Fibroblast of mammary gland (primary cell): ENCODE results near the gene FOXRED1.
A peak's percentile ranks its signal among the peaks of the same experiment; 100 is the strongest.

Source experiments
- DNase-seq: peaks from one replicate; pipeline ENCODE4 v3.0.0-alpha.2; 2010; ENCODE audit warnings: low read depth
- H3K4me3 ChIP-seq: 2 replicates; pipeline ENCODE4 v1.5.1; 2011; ENCODE audit warnings: low read depth, mild to moderate bottlenecking, low read length, moderate library complexity; ENCODE audit not compliant: control insufficient read depth
- TF ChIP-seq, protein P1 (sequence below): conservative IDR thresholded peaks from 2 replicates; pipeline ENCODE4 v1.5.1; 2011; ENCODE audit warnings: low read depth, low read length, inconsistent platforms; ENCODE audit not compliant: control insufficient read depth, insufficient read depth

Gene FOXRED1

DNA sequence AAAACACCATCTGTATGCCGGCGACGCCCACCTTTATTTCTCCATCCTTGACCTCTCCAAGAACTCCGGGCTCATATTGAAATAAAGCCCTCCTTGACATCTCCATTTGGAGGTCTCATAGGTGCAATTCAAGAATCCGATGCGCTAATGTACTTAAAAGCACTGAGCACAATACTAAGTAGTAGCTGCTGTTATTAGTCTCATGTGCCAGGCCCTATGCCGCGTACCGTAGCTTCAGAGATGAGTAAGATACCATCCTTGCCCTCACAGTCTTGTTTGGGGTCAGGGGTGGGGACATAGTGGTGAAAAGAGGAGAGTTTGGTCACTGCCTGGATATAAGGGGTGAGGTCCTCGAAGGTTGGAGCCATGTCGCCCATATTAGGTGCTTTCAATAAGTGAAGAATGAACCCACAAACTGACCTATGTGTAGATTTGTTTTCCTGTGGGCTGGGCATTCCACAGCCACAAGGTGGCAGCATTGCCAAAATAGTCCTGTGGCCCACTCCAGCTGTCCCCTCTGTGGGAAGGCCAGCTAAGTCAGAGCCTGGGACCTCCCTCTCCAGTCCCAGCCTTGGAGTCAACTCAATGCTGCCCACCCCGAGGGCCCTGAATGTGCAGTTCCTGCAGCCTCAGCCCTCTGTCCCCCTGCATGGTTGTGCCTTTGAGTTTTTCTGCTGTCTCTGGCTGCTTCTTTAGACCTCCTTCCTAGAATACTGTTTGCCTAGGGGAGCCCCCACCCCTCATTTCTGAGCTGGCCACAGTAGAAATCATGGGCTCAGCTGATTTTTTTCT is 41.4 kb downstream of the FOXRED1 start:
- peak; percentile 78 for DNase-seq
- TF ChIP-seq, protein P1, sequence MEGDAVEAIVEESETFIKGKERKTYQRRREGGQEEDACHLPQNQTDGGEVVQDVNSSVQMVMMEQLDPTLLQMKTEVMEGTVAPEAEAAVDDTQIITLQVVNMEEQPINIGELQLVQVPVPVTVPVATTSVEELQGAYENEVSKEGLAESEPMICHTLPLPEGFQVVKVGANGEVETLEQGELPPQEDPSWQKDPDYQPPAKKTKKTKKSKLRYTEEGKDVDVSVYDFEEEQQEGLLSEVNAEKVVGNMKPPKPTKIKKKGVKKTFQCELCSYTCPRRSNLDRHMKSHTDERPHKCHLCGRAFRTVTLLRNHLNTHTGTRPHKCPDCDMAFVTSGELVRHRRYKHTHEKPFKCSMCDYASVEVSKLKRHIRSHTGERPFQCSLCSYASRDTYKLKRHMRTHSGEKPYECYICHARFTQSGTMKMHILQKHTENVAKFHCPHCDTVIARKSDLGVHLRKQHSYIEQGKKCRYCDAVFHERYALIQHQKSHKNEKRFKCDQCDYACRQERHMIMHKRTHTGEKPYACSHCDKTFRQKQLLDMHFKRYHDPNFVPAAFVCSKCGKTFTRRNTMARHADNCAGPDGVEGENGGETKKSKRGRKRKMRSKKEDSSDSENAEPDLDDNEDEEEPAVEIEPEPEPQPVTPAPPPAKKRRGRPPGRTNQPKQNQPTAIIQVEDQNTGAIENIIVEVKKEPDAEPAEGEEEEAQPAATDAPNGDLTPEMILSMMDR = peak; percentile 96
- no peak overlapping the region for H3K4me3 ChIP-seq

- H3K4me3 ChIP-seq = no peak overlapping the region
- TF ChIP-seq, protein P1 = no peak
- no peak for DNase-seq
Measured at GRCh38 chr11:126310992-126311310, 42.0 kb downstream of the FOXRED1 start.

DNA sequence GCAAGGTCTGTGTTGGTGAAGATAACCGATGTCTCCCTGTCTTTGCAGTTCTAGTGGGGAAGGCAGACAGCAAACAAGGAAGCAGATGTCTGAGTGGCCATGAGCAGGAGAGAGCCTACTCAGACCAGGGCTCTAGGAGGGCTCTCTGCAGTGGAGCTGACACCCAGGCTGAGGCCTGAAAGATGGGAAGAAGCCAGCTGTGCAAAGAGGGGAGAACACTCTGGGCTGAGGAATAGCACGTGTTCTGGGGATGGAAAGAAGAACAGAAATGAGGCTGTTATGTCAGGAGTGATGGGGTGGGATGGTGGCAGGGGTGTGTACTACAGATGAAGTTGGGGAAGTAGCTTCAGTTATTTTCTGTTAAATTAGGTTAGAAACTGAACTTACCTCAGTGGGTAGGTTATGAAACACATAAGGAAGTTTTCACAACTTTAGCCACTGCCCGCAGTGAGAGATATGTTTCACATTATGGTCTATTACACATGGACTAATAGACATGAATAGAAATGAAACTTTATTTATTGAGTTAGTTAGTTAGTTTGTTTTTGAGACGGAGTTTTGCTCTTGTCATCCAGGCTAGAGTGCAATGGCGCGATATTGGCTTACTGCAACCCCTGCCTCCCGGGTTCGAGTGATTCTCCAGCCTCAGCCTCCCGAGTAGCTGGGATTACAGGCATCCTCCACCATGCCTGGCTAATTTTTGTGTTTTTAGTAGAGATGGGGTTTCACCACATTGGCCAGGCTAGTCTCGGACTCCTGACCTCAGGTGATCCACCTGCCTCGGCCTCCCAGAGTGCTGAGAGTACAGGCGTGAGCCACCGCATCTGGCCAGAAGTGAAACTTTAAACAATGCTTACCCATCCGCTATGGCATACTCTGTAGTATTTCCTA is 42.7 kb downstream of the FOXRED1 start:
- H3K4me3 ChIP-seq = no peak overlapping the region
- no peak for DNase-seq
- TF ChIP-seq, protein P1 = no peak

DNA sequence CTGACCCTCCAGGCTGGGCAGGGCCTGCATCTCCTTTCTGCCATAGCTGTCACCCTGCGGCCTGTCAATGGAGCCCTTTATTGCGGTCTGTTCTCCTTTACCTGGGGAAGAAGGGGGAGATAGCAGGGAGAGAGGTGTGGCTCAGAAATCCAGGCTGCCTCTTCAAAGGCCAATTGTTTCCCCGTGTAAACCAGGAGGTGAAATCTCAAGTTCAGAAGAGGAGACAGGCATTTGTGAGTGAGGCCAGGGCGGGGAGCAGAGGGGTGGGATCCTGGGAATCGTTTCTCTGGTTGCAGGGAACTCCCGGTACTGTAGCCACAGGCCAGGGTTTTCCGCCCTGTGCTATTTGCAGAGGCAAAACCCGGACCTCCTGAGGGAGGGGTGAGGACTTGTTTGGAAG is 44.0 kb downstream of the FOXRED1 start:
- TF ChIP-seq, protein P1 = no peak
- no peak overlapping the region for H3K4me3 ChIP-seq
- DNase-seq = no peak

DNA sequence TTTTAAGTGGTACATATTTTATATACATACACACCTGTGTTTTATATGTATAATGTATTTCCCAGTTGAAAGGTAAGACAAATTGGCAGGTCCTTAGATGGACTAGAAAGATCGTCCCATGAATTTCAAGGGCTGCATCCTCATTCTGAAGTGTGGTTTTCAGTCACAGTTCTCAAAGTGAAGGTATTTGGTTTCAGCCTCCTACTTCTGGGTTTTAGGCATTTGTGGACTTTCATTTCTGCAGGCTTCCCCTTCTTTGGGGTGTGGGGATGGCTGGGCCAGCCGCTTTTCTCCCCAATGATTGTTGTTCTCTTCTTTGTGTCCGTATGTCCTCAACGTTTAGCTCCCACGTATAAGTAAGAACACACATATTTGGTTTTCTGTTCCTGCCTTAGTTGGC is 44.9 kb downstream of the FOXRED1 start:
- no peak for DNase-seq
- H3K4me3 ChIP-seq = no peak overlapping the region
- TF ChIP-seq, protein P1 = no peak

DNA sequence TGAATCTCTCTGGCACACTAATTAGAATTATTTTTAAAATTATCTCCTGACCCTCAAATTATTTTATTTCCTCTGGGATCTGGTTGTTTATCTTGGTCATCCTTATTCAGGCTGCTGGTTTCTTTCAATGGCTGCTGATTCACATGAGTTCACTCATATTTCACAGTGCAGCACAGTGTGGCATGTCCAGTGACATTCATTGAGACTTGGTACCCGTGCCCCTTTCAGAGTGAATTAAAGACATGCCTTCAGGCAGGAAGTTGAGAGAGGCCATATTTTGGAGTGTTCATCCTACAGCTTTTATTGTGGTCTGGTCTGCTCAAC is 48.4 kb downstream of the FOXRED1 start:
- DNase-seq = peak; percentile 34
- no peak overlapping the region for H3K4me3 ChIP-seq

More for the DNA sequence above, 48.4 kb downstream of the FOXRED1 start:
- TF ChIP-seq, protein P1 = no peak
